Pulmonary artery endothelial cell (primary cell): Measurements from ENCODE around the gene TUBB4B. TPM values are rescaled to one million over a fixed set of nuclear protein-coding genes. Genes with fewer than 3 reads are reported as not detected.

Experiments
- DNase-seq: peaks from one replicate; pipeline ENCODE4 v3.0.0-alpha.2; 2011; ENCODE audit warnings: low read depth, low spot score
- total RNA-seq: library from RNA; depleted of rRNA; stranded (reverse); fragments of >200 nt; gene quantifications from 2 replicates; pipeline ENCODE4 v1.2.3, GENCODE V29; 2014

TUBB4B gene
- total RNA-seq, 1 donor from 2014 or later, result 279 TPM

GRCh38 chr9:137270929-137271695 is 30.0 kb downstream of the TUBB4B start:
- no peak for DNase-seq

DNA sequence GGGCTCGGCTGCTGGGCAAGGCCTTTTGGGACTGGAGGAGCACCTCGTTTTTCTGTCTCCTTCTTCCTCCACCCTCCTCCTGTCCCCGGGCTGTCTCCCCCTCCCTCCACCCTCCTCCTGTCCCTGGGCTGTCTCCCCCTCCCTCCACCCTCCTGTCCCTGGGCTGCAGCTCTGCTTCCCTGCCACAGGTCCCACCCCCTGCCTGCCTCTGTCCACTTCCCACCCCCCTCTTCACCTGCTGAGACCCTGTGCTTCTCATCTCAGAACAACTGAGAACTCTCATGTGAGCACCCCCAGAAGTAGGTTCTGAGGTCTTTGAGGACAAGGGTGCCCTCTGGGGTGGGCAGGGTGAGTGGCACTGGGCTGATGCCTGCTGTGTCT is 30.6 kb downstream of the TUBB4B start:
- no peak for DNase-seq

DNA sequence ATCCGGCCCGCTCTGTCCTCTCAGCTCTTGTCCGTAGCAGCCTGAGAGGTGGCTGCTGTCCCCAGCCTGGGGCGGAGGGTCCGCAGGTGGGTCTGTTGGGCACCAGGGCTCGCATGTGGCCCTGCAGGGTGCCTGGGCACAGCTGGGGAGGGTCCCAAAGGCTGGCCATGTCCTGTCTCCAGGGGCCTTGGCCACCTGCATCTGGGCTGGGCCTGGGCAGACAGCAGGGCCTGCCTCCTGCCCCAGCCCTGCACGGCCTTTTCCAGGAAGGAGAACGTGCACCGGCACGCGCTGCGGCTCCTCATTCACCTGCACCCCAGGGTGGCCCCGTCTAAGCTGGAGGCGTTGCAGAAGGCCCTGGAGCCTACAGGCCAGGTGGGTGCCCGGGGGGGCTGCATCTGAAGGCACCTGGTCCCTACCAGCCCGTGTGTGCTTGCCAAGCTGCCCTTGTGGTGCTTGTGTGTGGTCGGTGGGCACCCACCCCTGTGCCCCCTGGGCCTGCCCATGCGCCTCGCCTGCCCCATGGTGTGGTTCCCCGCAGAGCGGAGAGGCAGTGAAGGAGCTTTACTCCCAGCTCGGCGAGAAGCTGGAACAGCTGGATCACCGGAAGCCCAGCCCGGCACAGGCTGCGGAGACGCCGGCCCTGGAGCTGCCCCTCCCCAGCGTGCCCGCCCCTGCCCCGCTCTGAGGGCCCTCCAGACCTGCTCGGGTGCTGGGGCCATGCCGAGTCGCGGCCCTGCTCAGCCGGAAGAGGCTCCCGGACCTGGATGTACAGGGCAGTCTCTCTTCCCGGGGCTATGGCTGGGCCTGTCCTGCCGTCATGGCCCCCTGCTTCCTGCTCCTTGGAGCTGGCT is 31.4 kb downstream of the TUBB4B start:
- no peak for DNase-seq

GRCh38 chr9:137273095-137273490 is 32.0 kb downstream of the TUBB4B start:
- no peak for DNase-seq

- no peak for DNase-seq
Observed at GRCh38 chr9:137273611-137274320, 32.7 kb downstream of the TUBB4B start.

DNA sequence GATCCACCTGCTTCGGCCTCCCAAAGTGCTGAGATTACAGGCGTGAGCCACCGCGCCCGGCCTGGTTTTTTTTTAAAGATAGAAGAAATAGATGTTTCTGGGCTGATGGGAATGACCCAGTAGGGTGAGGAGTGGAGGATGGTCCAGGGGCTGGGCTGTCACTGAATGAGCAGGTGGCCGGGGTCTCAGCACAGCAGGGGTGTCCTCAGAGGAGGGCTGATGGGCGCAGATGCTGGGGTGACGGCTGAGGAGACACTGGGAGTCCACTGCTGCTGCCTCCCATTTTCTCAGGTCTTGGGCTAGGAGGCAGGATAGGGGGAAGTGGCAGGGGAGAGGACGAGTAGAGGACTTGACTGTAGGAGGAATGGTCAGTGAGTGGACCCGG is 34.1 kb downstream of the TUBB4B start:
- DNase-seq, result no peak

DNA sequence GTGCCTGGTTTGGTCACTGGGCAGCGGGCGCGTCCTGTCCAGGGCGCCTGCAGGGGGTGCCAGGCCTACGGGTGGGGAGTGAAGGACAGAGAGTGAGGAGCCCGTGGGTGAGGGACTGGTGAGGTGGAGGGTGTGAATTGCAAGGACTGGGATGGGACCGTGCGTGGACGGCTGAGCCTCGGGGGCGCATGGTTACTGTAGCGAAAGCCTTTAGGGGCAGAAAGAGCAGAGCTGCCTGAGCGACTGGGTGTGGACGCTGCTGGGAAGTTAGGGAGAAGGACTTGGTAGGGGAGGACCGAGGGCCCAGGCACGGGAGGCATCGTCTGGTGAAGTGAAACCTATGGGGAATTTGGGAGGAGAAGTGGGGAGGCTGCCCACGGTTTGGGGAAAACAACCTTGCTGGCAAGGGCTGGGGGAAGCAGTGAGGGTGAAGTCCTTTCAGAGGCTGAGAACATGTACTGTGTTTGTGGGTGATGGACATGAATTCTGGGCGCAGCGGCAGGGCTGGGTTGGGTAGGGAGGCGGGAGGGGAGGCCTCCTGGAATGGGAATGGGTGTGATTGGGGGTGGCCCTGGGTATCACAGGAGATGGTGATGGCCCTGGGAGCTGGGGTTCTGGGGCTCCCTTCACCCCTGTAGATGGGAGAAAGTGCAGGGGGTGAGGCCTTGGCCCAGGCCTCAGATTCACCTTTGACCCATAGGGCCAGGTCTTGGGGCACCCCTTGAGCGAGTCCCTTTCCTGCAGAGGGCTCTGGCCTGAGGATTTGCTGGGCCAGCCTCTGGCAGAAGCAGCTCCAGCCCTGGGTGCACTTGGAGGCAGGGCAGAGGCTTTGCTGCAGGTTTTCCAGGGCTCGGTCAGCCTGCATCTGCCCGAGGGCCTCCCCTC is 34.7 kb downstream of the TUBB4B start:
- DNase-seq, result no peak

DNA sequence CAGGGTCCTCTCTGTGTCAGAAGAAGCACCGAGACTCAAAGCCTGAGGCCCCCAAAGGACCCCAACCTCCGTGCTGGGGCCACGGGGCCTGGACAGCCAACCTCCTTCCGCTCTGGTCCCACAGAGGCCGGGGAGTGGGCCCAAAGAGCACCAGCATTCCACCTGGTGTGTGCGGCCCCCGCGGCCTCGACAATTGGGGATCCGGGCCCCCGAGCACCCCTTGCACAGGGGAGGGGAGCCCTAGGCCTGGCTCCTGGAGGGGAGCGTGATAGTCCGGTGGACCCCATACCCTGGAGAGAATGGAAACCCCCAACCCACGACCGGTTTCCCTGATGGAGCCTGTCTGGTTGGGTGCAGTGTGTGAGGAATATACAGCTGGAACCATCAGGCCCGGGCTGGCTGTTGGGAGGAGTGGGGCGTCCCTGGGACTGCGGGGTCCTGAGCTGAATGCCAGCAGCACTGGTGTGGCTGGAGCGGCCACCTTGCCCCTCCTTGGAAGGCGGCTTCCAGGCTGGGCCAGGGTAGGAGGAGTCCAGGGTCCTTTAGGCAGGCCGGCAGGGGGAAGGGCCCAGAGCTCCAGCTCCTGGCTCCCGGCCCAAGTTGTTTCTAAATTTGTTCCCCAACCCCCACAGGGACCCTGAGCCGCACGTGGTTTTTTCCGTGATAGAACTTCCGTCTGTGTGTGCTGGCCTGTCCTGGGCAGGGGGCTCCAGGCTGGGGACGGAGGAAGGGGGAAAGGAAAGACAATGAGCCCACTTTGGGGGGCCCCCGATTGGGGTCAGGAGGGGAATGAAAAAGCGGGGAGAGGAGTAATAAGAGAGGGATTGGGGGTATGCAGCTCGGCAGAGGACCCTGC is 35.6 kb downstream of the TUBB4B start:
- no peak for DNase-seq

DNA sequence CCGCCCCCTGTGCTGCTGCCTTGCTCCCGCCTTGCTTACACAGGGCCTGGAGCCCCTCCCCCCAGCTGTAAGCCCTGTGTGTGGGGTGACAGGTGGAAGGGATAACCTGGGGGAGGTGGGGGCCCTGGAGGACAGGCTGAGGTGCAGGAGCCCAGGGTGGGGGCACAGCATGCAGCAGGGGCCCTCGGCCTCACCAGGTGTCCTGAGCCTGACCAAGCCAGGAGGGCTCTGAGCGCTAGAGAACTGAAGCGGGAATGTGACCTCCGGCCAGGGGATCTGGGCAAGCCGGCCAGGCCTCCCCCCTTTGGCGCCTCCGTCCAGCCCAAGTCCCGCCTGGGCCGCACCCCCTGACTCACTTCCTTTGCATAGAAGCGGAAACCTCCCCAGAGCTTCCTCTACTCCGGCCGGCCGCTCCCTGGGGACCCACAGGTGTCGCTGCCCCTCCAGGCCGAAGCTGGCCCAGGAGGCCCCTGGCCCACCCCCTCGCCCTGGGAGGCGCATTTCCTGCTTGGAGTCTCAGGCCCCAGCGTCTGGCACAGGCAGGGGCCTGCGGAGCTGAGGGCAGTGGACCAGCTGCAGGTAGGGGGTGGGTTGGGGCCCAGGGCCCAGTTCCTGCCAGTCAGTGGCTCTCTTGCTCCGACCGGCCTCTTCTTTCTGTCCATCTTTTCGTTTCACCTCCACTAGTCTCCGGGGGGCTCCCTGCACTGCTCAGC is 36.4 kb downstream of the TUBB4B start, which contains the start of gene TOR4A:
Gene TOR4A, plus strand, starts transcription at position 398 of the 713 bp plus-strand sequence. CDS start 964 bp downstream, outside the sequence.
- DNase-seq, result peak; percentile 76

- no peak for DNase-seq
Observed at GRCh38 chr9:137278061-137278701, 37.1 kb downstream of the TUBB4B start.

- no peak for DNase-seq
Observed at GRCh38 chr9:137278721-137279711, 37.9 kb downstream of the TUBB4B start.

DNA sequence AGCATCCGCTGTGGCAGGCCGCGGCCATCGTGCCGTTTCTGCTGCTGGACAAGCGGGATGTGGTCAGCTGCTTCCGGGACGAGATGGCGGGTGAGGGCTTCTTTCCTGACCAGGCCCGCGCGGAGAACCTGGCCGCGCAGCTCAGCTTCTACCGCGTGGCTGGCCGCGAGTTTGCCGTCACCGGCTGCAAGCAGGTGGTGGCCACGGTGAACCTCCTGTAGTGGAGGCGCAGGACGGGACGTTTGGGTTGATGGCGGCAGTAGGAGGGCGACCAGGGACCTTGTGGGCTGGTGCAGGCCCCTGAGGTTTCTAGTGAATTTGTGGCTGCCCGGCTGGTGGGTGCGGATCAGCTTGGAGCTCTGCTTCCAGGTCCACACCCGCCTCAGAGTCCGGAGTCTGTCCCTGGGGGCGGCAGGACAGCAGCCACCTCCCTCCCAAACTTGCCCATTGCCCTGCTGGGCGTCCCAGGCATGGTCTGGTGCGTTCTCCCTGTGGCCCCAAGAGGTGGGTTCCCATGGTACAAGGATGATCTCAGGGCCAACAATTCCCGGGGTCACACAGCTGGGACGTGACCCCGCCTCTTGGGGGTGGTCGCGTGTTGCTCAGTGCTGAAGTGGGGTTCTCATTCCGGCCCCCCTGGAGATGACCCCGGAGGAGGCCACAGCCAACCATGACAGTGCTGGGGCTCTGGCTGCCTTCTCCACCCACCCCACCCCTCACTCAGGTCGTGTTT is 38.8 kb downstream of the TUBB4B start:
- no peak for DNase-seq

DNA sequence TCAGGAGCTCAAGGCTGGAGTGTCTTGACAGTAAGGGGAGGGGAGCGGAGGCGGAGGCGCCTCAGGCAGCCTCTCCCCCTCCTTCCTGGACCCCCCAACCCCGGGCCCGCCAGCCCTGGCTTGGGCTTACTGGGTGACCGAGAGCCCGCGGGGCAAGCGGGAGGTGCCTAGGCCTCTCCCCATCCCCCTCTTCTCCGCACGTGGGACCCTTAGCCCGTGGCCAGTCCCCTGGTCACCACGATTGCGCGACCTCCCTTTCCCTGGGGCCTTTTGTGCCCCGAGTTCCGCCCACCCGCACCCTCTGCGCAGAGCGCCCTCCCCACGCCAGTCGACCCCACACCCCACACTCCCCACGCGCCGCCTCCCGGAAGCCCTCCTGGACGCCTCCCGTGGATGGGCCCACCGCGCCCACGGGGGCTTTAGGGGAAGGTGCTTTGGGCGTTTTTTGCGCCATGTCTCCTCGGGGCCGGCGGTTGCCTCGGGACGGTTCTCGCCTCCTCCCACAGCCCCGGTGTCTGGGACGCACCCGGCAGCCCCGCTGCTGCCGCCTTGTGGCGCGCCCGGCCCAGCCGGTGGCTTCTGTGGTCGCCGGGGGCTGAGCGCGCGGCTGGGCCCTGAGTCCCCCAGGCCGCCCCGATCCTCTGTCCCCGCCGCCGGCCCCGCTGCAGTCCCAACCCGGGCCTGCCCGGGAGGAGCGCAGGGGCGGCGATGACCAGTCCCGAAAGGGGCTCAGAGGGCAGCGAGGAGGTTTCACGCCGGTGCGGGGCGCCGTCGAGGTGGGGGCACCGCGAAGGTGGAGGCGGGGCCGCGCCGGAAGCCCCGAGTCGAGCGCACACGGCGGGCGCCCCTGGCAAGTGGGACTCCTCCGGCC is 39.6 kb downstream of the TUBB4B start:
- no peak for DNase-seq

DNA sequence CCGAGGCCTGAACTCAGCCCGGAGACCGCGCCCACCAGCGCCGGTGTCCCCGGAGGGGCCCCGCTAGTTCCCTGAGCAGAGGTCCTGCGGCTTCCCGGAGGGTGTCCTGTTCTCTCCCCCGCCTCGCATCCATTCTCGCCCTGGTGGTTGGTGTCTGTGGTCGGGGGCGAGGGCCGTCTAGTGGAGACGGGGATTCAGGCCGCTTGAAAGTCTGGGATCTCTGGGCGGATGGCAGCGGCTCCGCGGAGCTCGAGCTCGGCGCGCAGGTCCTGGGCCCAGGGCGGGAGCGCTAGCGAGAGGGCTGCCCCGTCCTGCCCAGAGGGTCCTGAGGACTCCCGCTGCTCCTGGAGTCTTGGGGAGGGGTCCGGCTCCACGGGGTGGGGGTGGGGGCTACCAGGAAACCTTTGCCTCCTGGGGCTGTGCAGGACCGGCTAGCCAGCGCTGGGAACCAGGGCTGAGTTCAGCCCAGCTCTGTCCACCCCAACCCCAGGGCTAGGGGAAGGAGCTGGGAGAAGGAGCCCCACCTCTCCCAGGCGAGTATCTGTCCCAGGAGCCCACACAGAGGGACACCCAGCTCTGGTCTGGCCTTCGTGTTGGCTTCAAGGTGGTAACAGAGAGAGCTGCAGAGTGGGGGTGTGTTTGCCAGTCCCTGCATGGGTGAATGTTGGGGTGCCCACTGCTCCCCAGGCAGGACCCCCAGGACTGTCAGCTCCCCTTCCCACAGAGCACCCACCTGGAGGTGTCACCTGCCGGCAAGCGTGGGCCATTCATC is 40.4 kb downstream of the TUBB4B start:
- DNase-seq, result no peak

DNA sequence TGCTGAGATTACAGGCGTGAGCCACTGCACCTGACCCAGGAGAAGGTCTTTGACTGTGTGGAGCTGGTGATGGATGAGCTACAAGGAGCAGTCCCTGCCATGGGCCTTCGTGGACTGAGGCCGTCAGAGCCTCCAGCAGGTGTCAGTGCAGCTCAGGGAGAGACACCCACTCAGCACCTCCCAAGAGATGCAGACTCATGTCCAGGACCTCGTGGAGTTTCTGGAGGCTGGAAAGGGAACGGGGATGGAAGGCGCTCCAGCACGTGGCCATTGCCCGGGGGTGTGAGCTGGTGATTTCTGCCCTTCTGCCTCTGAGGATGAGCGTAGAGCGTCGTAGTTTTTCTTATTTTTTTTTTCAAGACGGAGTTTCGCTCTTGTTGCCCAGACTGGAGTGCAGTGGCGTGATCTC is 45.9 kb downstream of the TUBB4B start:
- no peak for DNase-seq
